T47D (cell line): Measurements from ENCODE around the gene PPT1.
A peak's percentile ranks its signal among the peaks of the same experiment; 100 is the strongest.

ENCODE experiments used
- DNase-seq, 2 experiments: peaks; one replicate each; pipeline versions ENCODE4 v3.0.0 to v3.0.0-alpha.2; 2011 to 2012; ENCODE audit warnings: low read depth in 1 of 2, low spot score in 1 of 2
- JUND ChIP-seq: IDR thresholded peaks from 2 replicates; pipeline ENCODE4 v1.6.1; 2012; ENCODE audit warnings: low read depth
- in situ Hi-C: cut with HindIII; loops from 2 replicates; pipeline ENCODE4 v1.10.0; 2016; ENCODE audit warnings: low sequenced_read_pairs, low pct_unique_long_range_greater_than_20kb

Gene PPT1

DNA sequence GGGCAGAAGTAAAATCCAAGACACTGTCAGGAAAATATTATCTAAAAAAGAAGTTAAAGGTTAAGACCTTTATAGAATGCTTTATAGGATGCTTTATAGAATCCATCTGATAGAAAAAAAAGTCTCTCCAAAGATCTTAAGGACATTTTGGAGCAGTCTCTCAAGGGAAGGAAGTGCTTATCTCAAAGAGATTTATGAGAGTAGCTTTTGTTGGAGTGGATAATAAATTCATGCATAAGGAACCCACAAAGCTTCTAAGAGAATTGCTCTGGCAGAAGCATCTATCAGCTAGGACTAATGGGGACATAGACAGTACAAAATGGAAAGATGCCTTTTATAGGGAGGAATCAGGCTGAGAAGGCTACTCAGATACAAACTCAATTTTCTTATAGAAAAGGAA, 69.4 kb downstream of the PPT1 start:
- no peak for DNase-seq
- in situ Hi-C loops, result no loop called here
- no peak for TF ChIP-seq JUND

- in situ Hi-C loops, result no loop called here
- peak in 1 of 2 experiments; percentile 86 for DNase-seq
- TF ChIP-seq JUND, result no peak
Measured at GRCh38 chr1:40024671-40025070, 72.4 kb downstream of the PPT1 start.

- TF ChIP-seq JUND, result no peak
- in situ Hi-C loops, result no loop called here
- no peak for DNase-seq
Measured at GRCh38 chr1:40023379-40023944, 73.6 kb downstream of the PPT1 start.
